ENCODE data around the gene NAGA. TPM values are rescaled to one million over a fixed set of nuclear protein-coding genes. Genes with fewer than 3 reads are reported as not detected.

The NAGA gene
- total RNA-seq, 1 experiment from 2014 or later: 27.2 TPM

GRCh38 chr22:42056757-42057511 lies 13.7 kb downstream of the NAGA start:
- H2AFZ ChIP-seq (ENCODE audit: low read length): no peak overlapping the region
- ChIA-PET CTCF (no interaction called here), POLR2A (ENCODE audit: unreplicated experiment) (no interaction called here)
- no peaks in the 10 kb centered on the region for H3K9me2 ChIP-seq (replicated peaks; ENCODE audit: low read length)
- no peak overlapping the region for H3K4me2 ChIP-seq (ENCODE audit: low read length)
- H3K4me3 ChIP-seq (ENCODE audit: low read length): no peak overlapping the region
- H3K36me3 ChIP-seq (ENCODE audit: low read depth, low read length): peaks cover 15% of the 10 kb centered on the region; the same call in 1 of the 2 replicates
- peaks cover 6% of the 10 kb centered on the region for H3K9me3 ChIP-seq (ENCODE audit: low read length)
- TF ChIP-seq EZH2phosphoT487 (IDR thresholded peaks at IDR 0.05; ENCODE audit: borderline replicate concordance, low read length) (no peak), CTCF (conservative IDR thresholded peaks at IDR 0.05; ENCODE audit: low read depth, low read length) (no peak), EZH2 (IDR thresholded peaks at IDR 0.05; ENCODE audit: low read length, unreplicated experiment) (no peak)
- no peak for DNase-seq
- no peak for ATAC-seq
- intact Hi-C loops (cut with micrococcal nuclease): no loop called here
- H3K27me3 ChIP-seq (ENCODE audit: low read length): no peaks in the 10 kb centered on the region
- no peak overlapping the region for H3K9ac ChIP-seq (ENCODE audit: low read length)
- no TSS peak for BruUV-seq (replicated peaks)
- H3F3A ChIP-seq (ENCODE audit: low read length, unreplicated experiment): no peaks in the 10 kb centered on the region
- no peaks in the 10 kb centered on the region for H4K20me1 ChIP-seq (ENCODE audit: low read length)
- no peaks in the 10 kb centered on the region for H3K4me1 ChIP-seq (ENCODE audit: insufficient read depth, low read length)
- no peak overlapping the region for H3K27ac ChIP-seq (ENCODE audit: low read length)
- no peaks in the 10 kb centered on the region for H3K79me2 ChIP-seq (ENCODE audit: low read length)

- POLR2A ChIA-PET (ENCODE audit: unreplicated experiment): no interaction called here
- H3K79me2 ChIP-seq (ENCODE audit: low read length): no peaks in the 10 kb centered on the region
- ATAC-seq: no peak
- no peaks in the 10 kb centered on the region for H3K4me1 ChIP-seq (ENCODE audit: insufficient read depth, low read length)
- H4K20me1 ChIP-seq (ENCODE audit: low read length): no peaks in the 10 kb centered on the region
- no TSS peak for BruUV-seq (replicated peaks)
- H3K27ac ChIP-seq (ENCODE audit: low read length): no peak overlapping the region
- H3K36me3 ChIP-seq (ENCODE audit: low read depth, low read length): no peaks in the 10 kb centered on the region
- no peak overlapping the region for H3K4me3 ChIP-seq (ENCODE audit: low read length)
- no peak overlapping the region for H3K9ac ChIP-seq (ENCODE audit: low read length)
- H3K9me2 ChIP-seq (replicated peaks; ENCODE audit: low read length): no peaks in the 10 kb centered on the region
- H3K27me3 ChIP-seq (ENCODE audit: low read length): no peaks in the 10 kb centered on the region
- H3F3A ChIP-seq (ENCODE audit: low read length, unreplicated experiment): no peaks in the 10 kb centered on the region
- CTCF ChIA-PET: no interaction called here
- no peak for DNase-seq
- H2AFZ ChIP-seq (ENCODE audit: low read length): no peak overlapping the region
- no peak overlapping the region for H3K4me2 ChIP-seq (ENCODE audit: low read length)
- H3K9me3 ChIP-seq (ENCODE audit: low read length): peaks cover 6% of the 10 kb centered on the region
- TF ChIP-seq EZH2phosphoT487 (IDR thresholded peaks at IDR 0.05; ENCODE audit: borderline replicate concordance, low read length) (no peak), EZH2 (IDR thresholded peaks at IDR 0.05; ENCODE audit: low read length, unreplicated experiment) (no peak), CTCF (conservative IDR thresholded peaks at IDR 0.05; ENCODE audit: low read depth, low read length) (no peak)
- intact Hi-C loops (cut with micrococcal nuclease): no loop called here
Measured at GRCh38 chr22:42052765-42053164, 17.8 kb downstream of the NAGA start.

GRCh38 chr22:42050641-42051180 lies 19.9 kb downstream of the NAGA start:
- Histone ChIP-seq H3K27ac (ENCODE audit: low read length) (no peak overlapping the region), H3K4me3 (ENCODE audit: low read length) (no peak overlapping the region), H3K9ac (ENCODE audit: low read length) (no peak overlapping the region), H3K79me2 (ENCODE audit: low read length) (no peaks in the 10 kb centered on the region), H3K4me1 (ENCODE audit: insufficient read depth, low read length) (no peaks in the 10 kb centered on the region), H4K20me1 (ENCODE audit: low read length) (no peaks in the 10 kb centered on the region), H3F3A (ENCODE audit: low read length, unreplicated experiment) (no peaks in the 10 kb centered on the region), H3K27me3 (ENCODE audit: low read length) (no peaks in the 10 kb centered on the region), H2AFZ (ENCODE audit: low read length) (no peak overlapping the region), H3K4me2 (ENCODE audit: low read length) (no peak overlapping the region), H3K9me2 (replicated peaks; ENCODE audit: low read length) (no peaks in the 10 kb centered on the region), H3K36me3 (ENCODE audit: low read depth, low read length) (no peaks in the 10 kb centered on the region), H3K9me3 (ENCODE audit: low read length) (no peaks in the 10 kb centered on the region)
- intact Hi-C loops (cut with micrococcal nuclease): no loop called here
- ChIA-PET POLR2A (ENCODE audit: unreplicated experiment) (no interaction called here), CTCF (no interaction called here)
- no peak for DNase-seq
- TF ChIP-seq EZH2 (IDR thresholded peaks at IDR 0.05; ENCODE audit: low read length, unreplicated experiment) (no peak), EZH2phosphoT487 (IDR thresholded peaks at IDR 0.05; ENCODE audit: borderline replicate concordance, low read length) (no peak), CTCF (conservative IDR thresholded peaks at IDR 0.05; ENCODE audit: low read depth, low read length) (no peak)
- BruUV-seq (replicated peaks): no TSS peak
- no peak for ATAC-seq
